CD4-positive, alpha-beta T cell treated with Interleukin-1 beta for 1 hour (primary cell): ENCODE results near the gene RIC3.
"Not testable (repeated sequence)": the region's sequence is repeated elsewhere in the genome, so short reads cannot be mapped to it uniquely, and the experiment has no call there.

ENCODE experiments used
- DNase-seq, 2 donors: peaks; one replicate each; pipeline ENCODE4 v3.0.0-alpha.2; 2020 to 2022

Gene RIC3

DNA sequence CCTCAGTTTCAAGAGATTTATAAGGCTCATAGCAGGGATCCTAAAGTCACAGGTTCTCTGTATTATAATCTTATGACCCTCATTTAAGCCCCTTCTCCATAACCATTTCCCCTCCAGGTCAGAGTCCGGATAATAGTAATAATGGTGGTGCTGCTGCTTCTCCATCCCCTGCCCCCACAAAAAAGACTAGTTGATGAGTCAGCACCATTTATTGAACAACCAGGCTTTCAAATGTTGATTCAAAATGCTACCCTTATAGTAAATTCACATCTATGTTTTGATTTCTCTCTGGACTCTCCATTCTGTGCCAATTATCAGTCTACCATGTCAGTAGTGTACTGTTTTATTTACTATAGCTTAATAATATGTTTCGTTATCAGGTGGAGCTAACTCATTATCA lies 17.6 kb upstream of the RIC3 start:
- DNase-seq: no peak

DNA sequence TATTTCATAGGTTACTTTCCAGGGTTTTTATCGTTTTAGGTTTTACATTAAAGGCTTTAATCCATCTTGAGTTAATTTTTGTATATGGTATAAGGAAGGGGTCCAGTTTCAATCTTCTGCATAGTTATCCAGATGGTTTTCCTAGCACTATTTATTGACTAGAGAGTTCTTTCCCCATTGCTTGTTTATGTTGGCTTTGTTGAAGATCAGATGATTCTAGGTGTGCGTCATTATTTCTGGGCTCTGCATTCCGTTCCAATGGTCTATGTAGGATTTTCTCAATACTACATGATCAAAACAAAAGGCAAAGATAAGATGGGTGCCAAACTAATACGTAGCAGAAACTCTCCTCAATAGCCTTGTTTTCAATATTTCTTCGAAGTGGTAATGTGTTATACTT lies 14.3 kb upstream of the RIC3 start:
- no peak for DNase-seq

DNA sequence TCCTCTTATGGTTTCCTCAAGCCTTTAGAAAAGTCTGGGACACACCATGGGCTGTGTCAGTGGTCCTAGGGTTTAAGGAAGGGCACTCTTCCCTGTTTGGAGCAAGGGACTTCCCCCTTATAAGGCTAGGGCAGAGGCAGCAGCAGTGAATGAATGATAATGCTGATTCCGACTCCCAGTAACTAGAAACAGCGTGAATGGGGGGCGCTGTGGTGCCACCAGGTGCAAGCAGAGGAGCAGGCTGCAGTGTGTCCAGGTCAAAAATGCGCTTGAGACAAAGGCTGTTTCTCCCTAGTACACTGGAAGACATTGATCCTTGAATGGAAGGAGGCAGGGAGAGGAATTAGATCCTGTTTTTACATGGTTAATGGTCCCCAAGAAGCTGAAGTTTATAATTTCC lies 11.6 kb upstream of the RIC3 start:
- no peak for DNase-seq

DNA sequence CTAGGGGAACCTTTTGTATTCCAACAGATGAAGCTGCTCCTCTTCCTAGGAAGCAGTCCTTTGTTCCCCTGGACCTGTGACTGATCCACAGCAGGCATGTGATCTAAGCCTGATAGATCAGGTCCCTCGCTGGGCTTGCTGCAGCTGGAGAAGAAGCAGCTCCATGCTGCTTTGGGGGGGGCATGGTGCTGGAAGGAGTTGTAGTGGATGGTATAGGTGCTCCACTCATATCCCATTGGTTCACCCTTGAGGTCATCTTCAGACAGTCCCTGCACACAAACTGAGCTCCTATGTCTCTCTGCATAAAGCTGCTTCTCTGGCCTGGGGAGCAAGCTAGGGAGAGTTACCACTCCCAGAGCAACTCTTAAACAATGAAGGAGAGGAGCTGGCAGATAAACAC lies 9.5 kb upstream of the RIC3 start:
- DNase-seq: no peak

DNA sequence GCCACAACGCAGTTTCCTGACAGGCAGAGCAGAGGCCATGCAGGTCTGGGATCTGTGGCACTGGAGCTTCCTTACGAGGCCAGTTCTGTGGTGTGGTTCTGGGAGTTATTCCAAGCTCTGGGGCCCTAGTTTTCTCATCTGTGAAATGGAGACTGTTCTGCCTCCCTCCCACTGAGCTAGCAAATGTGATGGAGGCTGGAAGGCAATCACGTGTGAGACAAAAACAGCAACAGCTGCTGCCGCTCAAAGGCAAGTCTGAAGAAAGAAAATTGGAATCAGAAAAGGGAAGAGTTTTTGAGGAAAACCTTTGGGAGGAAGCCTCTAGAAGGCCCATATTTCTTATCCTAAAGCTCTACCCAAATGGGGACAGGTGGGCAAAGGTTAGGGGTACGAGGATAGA lies 8.3 kb upstream of the RIC3 start:
- no peak for DNase-seq

DNA sequence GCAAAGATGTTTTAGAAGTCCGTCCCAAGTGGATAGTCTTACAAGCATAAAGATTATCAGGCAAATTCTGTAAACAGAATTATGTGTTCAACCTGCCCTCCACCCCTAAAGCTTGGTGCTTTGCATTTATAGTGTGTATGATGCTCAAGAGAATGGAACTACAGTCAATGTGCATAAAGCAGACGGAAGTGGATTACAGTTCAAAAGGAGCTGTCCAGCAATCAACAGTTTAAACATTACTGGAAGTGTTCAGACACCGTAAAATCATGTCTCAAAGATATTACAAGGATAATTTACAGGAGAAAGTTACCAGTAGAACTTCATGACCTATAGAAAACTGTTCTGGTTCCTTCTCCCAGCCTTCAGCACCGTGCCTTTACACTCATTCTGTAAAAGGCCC lies 1.0 kb downstream of the RIC3 start:
- DNase-seq: no peak

DNA sequence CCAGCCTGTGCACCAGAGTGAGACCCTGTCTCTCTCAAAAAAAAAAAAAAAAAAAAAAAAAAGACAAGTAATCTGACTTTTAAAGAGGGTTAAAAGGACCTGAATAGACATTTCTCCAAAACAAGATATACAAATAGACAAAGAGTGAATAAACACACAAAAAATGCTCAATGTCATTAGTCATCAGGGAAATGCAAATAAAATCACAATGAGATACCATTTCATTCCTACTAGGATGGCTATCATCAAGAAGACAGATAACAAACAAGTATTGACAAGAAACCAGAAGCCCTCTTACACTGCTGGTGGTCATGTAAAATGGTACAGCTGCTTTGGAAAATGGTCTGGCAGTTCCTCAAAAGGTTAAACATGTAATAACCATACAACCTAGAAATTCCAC lies 4.1 kb downstream of the RIC3 start:
- no peak for DNase-seq

DNA sequence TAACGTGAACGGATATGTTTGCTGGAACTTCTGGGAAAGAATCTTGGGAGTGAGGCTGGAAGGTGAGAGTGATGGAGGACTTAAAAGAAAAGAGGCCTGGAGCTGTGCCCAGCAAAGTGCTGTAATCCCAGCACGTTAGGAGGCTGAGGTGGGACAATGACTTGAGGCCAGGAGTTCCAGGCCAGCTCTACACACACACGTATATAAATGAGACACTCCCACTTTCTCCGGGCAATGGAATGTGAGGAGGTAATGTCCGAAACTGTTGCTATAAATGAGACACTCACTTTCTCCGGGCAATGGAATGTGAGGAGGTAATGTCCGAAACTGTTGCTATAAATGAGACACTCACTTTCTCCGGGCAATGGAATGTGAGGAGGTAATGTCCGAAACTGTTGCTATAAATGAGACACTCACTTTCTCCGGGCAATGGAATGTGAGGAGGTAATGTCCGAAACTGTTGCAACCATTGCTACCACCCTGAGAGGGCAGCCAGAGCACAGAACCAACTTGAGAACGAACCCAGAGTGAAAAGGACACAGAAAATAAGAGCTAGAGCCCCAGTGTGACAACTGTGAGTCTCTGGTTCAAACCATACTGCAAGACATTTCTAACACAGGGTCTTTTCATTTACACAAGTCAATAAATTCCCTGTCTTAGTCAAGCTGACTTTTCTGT lies 7.1 kb downstream of the RIC3 start:
- DNase-seq: not testable (repeated sequence)

DNA sequence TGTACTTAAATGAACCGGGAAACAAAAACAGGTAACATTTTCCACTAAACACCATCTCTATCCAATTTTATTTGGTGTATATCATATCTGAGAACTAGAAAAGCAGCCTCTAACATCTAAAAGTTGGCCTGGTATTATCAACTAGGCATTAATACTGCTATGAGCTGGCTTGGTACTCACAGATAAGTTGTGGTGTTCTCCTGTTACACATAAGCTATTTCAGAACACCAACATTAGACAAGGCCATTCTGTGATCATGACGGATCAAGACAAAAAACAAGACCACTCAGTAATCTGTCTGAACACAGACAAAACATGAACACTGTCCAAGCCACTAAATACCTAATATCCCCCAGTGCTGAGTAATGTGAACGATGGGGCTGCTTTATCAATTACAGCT lies 11.9 kb downstream of the RIC3 start:
- DNase-seq: no peak

DNA sequence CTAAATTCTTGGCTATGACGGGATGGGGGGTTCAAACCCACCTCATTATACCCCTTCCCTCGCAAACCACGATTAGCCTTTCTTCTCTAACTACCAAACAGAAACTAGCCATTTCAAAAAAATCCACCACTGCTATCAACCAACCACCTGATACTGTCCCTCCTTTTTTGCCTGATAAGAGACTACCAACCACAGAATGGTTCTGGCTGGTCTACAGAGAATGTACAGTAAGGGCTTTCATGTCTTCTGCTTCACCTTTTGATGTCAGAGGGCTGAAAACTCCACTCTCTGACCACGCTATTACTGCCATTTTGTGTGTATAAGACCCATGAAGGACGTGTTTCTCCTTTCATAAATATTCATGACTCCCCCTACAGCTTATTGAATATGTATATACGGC lies 19.1 kb downstream of the RIC3 start:
- DNase-seq: no peak

DNA sequence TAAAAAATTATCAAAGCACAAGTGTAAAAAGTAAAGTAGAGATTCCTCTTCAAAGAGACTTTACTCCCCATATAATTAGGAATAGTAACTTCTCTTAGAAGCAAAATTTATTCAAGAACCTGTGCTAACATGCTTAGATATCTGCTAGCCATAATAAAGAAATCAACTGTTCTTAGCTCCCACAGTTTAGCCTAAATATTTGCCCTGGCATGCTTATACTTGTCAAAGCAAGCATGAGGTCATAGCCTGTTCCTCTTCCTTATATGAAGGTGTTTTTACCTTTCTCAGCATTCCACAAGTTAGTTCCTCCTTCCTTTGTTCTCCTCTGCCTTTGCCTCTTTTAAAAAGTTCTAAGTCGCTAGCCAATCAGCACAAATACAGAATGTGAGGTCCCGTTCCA lies 30.3 kb downstream of the RIC3 start:
- DNase-seq: no peak

DNA sequence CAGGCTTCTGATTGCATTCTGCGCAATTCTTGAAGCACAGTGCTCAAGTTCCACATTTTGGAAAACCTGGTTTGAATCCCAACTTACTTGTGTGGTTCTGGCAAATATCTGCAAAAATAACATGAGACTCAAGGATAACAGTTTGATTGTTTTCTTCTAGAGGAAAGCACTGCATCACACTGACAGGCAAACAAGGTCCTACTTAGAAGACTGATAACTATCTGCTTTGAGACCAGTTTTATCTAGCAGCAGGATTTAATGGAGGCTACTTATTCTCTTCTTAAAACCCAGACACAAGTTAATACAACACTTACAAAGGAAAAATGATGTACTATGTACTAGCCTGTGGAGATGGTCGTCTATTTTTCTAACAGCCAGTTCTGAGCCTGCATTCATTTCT lies 41.4 kb downstream of the RIC3 start:
- DNase-seq: no peak

DNA sequence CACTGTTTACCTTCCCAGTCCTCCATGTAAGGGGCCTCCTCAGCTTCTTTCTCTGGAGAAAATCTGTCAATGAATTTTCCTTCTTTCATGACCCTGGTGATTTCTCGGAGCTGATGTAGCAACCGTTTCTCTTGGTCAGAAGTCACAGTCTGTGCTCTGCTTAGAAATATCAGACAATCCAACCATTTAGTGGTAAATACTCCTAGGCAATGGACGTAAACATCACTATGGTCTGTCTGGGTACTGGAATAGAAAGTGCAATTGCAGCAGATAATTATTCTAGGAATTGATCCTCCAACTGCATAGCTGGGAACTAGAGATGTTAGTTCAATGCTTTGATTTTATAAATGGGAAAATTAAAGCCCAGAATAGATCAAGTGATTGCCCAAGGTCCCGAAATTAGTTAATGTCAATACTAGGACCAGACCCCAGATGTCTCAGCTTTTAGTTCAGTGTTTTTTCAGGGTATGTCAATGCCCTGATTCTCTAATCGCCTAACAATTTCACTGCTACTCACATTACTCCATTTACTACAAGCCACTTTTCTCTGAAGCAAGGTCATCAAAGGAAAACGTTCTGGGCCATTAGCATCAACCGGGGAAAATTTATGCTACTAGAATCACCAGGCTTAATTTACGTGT lies 42.1 kb downstream of the RIC3 start:
- no peak for DNase-seq

DNA sequence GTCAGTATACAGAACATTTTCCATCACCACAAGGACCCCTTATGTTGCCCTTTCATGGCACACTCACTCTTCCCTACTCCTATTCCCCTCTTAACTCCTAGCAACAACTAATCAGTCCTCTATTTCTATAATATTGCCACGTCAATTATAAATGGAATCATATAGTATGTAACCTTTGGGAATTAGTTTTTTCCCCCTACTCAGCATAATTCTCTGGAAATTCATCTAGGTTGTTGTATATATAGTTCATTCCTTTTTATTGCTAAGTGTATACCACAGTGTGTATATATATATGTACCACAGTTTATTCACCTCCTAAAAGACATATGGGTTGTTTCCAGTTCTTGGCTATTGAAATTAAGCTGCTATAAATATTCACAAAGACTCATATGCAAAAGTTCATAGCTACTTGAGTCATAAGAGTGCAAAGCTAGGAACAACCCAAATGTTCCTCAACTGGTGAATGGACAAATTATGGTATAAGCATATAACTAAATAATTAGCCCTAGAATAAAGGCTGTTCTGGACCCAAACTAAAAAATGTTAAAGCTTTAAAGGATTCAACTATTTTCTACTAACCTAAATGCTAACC lies 46.6 kb downstream of the RIC3 start:
- DNase-seq: no peak

DNA sequence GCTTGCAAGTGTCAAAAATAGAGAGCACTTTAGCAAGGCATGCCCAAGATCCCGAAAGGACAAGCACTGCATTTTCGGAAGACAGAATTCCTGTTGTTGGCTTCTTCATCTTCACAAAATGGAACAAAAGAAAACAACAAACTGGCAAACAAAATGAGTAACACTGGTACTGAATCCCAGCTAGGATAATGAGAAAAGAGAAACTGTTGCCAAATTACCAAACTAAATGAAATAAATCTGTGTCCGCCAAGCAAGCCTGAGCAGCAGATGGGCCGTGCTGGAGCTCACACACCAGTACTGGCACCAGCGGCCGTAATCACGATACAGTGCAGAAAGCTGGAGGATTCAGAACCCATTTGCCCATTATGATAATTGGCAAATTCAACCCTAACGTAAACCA lies 57.2 kb downstream of the RIC3 start:
- no peak for DNase-seq

DNA sequence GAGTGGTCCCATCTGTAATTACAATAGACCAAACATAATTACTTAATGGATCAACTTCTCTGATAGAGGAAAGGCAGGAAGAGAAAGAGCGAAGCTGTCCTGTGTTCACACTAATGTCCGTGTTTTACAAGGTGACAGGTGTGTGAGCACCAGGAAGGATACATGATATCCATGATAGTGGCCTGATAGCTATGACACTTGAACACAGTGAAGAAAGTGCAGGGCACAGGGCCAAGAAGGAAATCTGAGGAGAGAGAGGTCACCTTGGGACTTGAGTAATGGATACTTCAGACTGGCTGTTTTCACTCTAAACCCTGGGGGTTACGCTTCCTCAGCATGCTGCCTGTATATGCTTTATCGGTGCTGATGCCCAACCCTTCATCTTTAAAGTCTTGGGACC lies 58.4 kb downstream of the RIC3 start:
- no peak for DNase-seq

DNA sequence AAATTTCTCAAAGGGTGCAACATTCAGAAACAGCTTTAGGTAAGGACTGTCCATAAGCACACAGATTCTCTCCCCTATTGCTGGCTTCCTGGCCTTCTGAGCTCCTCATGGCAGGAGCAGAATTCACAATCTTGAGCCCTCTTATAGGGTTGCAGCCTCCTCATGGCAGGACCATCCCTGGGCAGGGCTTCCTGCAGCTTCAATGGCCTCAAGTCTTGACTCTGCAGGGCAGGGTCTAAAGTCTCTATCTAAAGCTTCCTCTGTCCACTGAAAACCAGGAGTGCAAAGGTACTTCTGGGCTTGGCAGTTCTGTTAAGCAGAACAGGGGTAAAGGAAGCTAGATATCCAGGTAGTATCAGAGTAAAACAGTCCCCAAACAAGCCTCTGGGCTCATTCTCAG lies 59.1 kb downstream of the RIC3 start:
- no peak for DNase-seq

DNA sequence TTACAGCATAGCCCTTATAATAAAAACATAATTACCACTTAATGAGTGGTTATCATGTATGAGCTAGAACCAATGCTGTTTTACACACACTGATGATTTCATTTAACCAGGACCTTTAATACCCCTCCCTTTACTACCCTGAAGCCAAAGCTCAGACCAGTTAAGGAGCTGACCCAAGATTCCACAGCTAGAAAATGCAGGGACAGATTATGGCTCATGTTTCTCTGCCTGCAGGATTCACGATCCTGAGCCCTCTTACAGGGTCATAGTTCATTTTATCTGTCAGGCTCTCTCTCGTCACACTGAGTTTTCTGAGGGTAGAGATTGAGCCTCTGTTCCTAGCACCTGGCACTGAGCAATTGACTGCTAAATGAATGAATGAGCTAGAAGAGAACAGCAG lies 60.4 kb downstream of the RIC3 start:
- DNase-seq: no peak

DNA sequence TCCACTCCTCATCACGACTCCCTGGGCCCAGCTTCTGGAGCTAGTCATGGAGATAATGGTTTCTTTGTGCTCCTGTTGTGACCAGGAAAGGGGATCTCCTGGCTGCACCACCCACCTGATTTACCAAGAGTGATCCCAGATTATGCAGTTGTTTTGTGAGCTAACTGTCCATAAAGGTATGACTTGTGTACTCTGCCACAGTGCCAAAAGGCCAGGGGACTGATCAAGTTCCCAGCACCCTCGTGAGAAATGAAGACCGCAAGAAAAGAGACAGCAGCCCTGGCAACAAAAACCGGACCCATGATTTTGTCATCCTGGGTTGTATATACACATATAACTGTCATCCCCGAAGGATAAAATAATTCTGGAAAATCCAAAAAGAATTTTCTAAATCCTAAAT lies 61.2 kb downstream of the RIC3 start:
- no peak for DNase-seq

DNA sequence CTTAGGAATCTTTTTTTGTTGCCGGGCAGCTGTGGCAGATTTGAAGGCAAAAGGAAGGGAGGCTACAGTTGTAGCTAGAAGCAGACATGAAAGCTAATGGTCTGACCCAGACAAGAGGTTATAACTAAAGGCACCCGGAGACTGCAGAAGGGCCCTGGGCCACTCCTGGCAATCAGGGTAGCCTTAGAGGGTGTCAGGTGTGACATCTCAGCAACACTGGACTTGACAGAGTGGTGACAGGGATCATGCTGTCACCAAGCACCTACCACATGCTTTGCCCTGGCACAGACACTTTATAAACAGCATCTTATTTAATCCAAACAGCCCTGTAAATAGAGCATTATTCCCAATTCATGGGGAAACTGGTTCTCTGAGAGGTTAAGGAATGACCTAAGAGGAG lies 62.1 kb downstream of the RIC3 start:
- no peak for DNase-seq

DNA sequence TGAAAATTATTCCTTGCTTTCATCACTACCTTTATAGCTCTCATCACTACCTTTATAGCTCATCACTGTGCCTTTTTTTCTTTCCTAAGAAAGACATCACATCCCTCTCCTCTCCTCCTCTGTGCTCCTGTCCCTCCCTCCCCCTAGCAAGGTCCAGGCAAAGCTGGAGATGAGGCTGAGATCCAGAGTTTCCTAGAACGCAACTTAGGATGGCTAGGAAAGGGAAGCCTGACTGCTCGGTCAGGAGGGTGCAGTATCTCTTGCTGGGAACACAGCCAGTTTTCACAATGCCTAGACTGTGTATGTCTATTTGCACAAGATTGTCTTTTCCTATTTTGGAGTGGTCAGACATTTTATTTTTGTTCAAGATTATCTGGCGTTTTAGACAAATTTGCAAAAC lies 63.2 kb downstream of the RIC3 start:
- no peak for DNase-seq

DNA sequence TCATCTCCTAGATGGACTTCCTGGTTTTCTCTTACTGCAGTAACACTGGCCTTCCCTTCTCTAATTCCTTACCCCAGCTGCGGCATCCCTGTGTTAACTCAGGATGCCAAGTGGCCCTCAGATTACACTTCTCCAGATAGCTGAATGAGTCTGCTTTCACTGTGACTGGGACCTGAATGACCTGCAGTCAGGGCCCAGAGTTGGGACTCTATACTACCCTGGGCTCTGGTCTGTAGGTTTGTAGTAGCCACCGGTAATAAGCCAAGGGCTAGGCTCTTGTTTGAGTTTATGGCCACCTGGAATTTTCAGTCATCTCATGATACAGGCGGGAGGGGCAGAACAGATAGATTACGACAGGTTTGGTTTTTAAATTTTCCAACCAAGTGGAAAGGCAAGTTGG lies 63.7 kb downstream of the RIC3 start:
- no peak for DNase-seq

DNA sequence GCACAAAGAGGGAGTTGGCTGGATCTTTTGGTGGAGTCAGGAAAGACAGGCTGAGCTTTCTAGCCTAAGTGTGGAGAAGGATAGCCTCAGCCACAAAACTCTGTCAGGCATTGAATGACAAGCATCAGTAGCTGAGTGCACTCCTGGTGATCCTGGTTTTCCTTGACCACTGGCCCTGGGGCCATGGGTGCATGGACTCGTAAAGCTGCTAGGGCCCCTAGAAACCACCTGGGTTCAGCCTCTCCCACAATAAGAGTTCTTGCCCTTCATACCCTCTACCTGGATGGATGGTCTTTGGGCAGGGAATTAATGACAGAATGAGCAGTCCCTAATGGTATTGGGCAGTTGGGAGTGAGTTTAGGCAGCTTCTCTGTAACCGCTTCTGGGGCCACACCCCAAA lies 64.9 kb downstream of the RIC3 start:
- DNase-seq: no peak

DNA sequence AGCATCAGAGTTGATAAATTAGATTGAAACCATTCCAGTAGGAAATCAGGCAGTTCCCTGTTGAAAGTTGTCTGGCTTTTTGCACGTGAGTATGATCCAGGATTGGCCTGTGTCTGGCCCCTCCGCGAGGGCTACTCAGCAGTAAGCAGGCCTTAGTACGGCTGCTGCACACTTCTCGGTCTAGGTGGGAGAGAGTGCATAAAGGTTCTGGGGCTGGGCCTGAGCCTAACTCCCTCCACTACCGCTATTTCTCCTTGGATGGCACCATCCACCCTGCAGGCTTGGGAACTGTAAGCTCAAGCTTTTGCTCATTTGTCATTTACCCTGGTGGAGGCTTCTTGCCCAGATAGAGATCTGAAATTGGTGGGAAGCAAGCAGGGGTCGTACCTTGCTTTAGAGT lies 65.9 kb downstream of the RIC3 start:
- no peak for DNase-seq
